ENCODE data around the gene ADAMTSL2.
"Not testable (repeated sequence)": the region's sequence is repeated elsewhere in the genome, so short reads cannot be mapped to it uniquely, and the experiment has no call there.

The ADAMTSL2 gene

GRCh38 chr9:133558191-133559126 lies 24.0 kb downstream of the ADAMTSL2 start:
- DNase-seq (ENCODE audit: low spot score): peak; percentile 51

- no peak for DNase-seq (ENCODE audit: low spot score)
These were observed 25.8 kb downstream of the ADAMTSL2 start for GRCh38 chr9:133560311-133560710.

- DNase-seq (ENCODE audit: low spot score): no peak
These were observed 26.4 kb downstream of the ADAMTSL2 start for GRCh38 chr9:133560944-133561343.

GRCh38 chr9:133561976-133562554 lies 27.6 kb downstream of the ADAMTSL2 start:
- DNase-seq (ENCODE audit: low spot score): no peak

GRCh38 chr9:133562611-133563290 lies 28.2 kb downstream of the ADAMTSL2 start:
- DNase-seq (ENCODE audit: low spot score): no peak

GRCh38 chr9:133563291-133563796 lies 28.8 kb downstream of the ADAMTSL2 start:
- no peak for DNase-seq (ENCODE audit: low spot score)

- DNase-seq (ENCODE audit: low spot score): not testable (repeated sequence)
These were observed 29.3 kb downstream of the ADAMTSL2 start for GRCh38 chr9:133563814-133564213.

- DNase-seq (ENCODE audit: low spot score): no peak
These were observed 30.1 kb downstream of the ADAMTSL2 start for GRCh38 chr9:133564451-133565116.

- no peak for DNase-seq (ENCODE audit: low spot score)
These were observed 31.9 kb downstream of the ADAMTSL2 start for GRCh38 chr9:133566382-133566781.

GRCh38 chr9:133566817-133567216 lies 32.3 kb downstream of the ADAMTSL2 start:
- no peak for DNase-seq (ENCODE audit: low spot score)

GRCh38 chr9:133568186-133568585 lies 33.7 kb downstream of the ADAMTSL2 start:
- DNase-seq (ENCODE audit: low spot score): no peak

- DNase-seq (ENCODE audit: low spot score): no peak
These were observed 34.7 kb downstream of the ADAMTSL2 start for GRCh38 chr9:133569121-133569785.

GRCh38 chr9:133569891-133570690 lies 35.6 kb downstream of the ADAMTSL2 start:
- DNase-seq (ENCODE audit: low spot score): no peak

- no peak for DNase-seq (ENCODE audit: low spot score)
These were observed 36.2 kb downstream of the ADAMTSL2 start for GRCh38 chr9:133570691-133571080.

GRCh38 chr9:133571391-133571890 lies 36.9 kb downstream of the ADAMTSL2 start:
- no peak for DNase-seq (ENCODE audit: low spot score)

GRCh38 chr9:133571896-133572595 lies 37.5 kb downstream of the ADAMTSL2 start:
- DNase-seq (ENCODE audit: low spot score): no peak

- peak; percentile 86 for DNase-seq (ENCODE audit: low spot score)
These were observed 38.4 kb downstream of the ADAMTSL2 start for GRCh38 chr9:133572821-133573361.

GRCh38 chr9:133573791-133574515 lies 39.4 kb downstream of the ADAMTSL2 start:
- no peak for DNase-seq (ENCODE audit: low spot score)

- DNase-seq (ENCODE audit: low spot score): no peak
These were observed 40.3 kb downstream of the ADAMTSL2 start for GRCh38 chr9:133574771-133575170.
